ENCODE measurements around the gene BABAM2. TPM values are rescaled to one million over a fixed set of nuclear protein-coding genes. Genes with fewer than 3 reads are reported as not detected.

Gene BABAM2
- total RNA-seq, 2 experiments from 2014 or later = 19.7 to 33.2 TPM

DNA sequence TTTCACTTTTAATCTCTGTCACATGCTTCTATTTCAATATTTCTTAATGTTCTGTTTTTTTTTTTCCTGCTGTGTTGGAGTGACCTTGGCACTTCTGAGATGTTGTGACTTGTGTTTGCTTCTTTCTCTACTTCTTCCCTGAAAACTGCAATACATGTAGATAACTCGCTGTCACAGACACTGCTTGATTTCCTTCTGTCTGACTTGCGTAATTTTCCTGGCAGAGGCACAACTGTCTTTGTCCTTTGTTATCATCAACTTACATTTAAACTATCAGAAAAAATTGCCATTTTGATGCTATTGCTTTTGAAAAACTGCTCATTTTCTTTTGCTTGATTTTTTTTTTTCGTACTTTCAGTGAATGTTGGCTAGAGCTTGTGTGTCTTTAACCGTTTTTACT lies 69.0 kb downstream of the BABAM2 start:
- H3K4me2 ChIP-seq (ENCODE audit: low read length) = no peak overlapping the region
- H3K9me2 ChIP-seq (ENCODE audit: insufficient read depth, low read length) = no peaks in the 10 kb centered on the region
- H4K20me1 ChIP-seq (ENCODE audit: insufficient read depth, low read length) = no peaks in the 10 kb centered on the region
- TF ChIP-seq EZH2phosphoT487 (IDR thresholded peaks at IDR 0.05; ENCODE audit: borderline replicate concordance, low read depth, low read length) = no peak
- TF ChIP-seq, protein P1, sequence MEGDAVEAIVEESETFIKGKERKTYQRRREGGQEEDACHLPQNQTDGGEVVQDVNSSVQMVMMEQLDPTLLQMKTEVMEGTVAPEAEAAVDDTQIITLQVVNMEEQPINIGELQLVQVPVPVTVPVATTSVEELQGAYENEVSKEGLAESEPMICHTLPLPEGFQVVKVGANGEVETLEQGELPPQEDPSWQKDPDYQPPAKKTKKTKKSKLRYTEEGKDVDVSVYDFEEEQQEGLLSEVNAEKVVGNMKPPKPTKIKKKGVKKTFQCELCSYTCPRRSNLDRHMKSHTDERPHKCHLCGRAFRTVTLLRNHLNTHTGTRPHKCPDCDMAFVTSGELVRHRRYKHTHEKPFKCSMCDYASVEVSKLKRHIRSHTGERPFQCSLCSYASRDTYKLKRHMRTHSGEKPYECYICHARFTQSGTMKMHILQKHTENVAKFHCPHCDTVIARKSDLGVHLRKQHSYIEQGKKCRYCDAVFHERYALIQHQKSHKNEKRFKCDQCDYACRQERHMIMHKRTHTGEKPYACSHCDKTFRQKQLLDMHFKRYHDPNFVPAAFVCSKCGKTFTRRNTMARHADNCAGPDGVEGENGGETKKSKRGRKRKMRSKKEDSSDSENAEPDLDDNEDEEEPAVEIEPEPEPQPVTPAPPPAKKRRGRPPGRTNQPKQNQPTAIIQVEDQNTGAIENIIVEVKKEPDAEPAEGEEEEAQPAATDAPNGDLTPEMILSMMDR (conservative IDR thresholded peaks at IDR 0.05; ENCODE audit: low read length) = no peak
- no peaks in the 10 kb centered on the region for H3K79me2 ChIP-seq (ENCODE audit: insufficient read depth, low read depth, low read length)
- H3K36me3 ChIP-seq (ENCODE audit: insufficient read depth, low read length) = no peaks in the 10 kb centered on the region
- no peak overlapping the region for H3K27ac ChIP-seq (ENCODE audit: low read depth, low read length, poor library complexity, severe bottlenecking)
- POLR2A ChIA-PET = no interaction called here
- DNase-seq (ENCODE audit: low spot score) = no peak
- BruUV-seq (replicated peaks) = no TSS peak
- peaks cover 6% of the 10 kb centered on the region for H3K4me1 ChIP-seq (ENCODE audit: insufficient read depth, low read length, poor library complexity, severe bottlenecking)
- CTCF ChIA-PET (ENCODE audit: unreplicated experiment) = no interaction called here
- H2AFZ ChIP-seq (ENCODE audit: low read length) = no peak overlapping the region
- H3K9me3 ChIP-seq (ENCODE audit: low read length) = no peaks in the 10 kb centered on the region
- H3K4me3 ChIP-seq (ENCODE audit: low read depth, low read length, poor library complexity, severe bottlenecking) = no peak overlapping the region
- intact Hi-C loops (cut with micrococcal nuclease; ENCODE audit: unreplicated experiment) = no loop called here

DNA sequence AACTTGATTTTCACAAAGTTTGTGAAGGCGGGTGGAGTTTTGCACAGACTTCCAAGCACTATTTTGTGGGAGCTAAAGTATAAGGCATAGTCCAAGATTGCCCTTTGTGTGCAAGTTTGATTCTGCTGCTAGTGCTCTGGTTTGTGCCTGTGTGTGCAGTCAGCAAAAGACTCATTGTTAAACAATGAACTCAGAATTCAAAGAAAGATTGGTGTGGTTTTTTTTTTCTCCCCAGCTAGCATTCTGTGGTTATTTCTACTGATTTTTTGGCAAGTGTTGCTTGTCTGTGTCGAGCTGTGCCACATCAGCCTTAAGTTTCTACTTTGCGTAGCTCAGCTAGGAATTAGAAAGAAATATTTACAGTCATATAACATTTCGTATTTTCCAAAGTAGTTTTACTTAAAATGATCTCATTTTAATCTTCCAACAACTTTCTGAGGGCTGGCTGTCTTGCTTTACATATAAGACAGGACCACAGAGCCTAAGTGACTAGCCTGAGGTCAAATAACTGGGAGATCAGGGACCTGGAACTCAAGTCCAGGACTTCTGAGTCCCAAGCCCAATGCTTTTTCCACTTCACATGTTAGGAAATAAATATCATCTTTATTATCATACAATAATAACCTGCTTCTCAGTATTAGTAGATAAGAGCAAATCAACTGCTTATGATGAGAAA lies 69.8 kb downstream of the BABAM2 start:
- Histone ChIP-seq H3K36me3 (ENCODE audit: insufficient read depth, low read length) (no peaks in the 10 kb centered on the region), H3K4me3 (ENCODE audit: low read depth, low read length, poor library complexity, severe bottlenecking) (no peak overlapping the region), H3K79me2 (ENCODE audit: insufficient read depth, low read depth, low read length) (no peaks in the 10 kb centered on the region), H3K27ac (ENCODE audit: low read depth, low read length, poor library complexity, severe bottlenecking) (no peak overlapping the region), H3K4me1 (ENCODE audit: insufficient read depth, low read length, poor library complexity, severe bottlenecking) (no peaks in the 10 kb centered on the region), H3K9me3 (ENCODE audit: low read length) (no peaks in the 10 kb centered on the region), H3K4me2 (ENCODE audit: low read length) (no peak overlapping the region), H2AFZ (ENCODE audit: low read length) (no peak overlapping the region), H3K9me2 (ENCODE audit: insufficient read depth, low read length) (no peaks in the 10 kb centered on the region), H4K20me1 (ENCODE audit: insufficient read depth, low read length) (no peaks in the 10 kb centered on the region)
- TF ChIP-seq EZH2phosphoT487 (IDR thresholded peaks at IDR 0.05; ENCODE audit: borderline replicate concordance, low read depth, low read length) = no peak
- TF ChIP-seq, protein P1 (conservative IDR thresholded peaks at IDR 0.05; ENCODE audit: low read length) = no peak
- DNase-seq (ENCODE audit: low spot score) = no peak
- intact Hi-C loops (cut with micrococcal nuclease; ENCODE audit: unreplicated experiment) = no loop called here
- POLR2A ChIA-PET = no interaction called here
- CTCF ChIA-PET (ENCODE audit: unreplicated experiment) = no interaction called here
- no TSS peak for BruUV-seq (replicated peaks)

DNA sequence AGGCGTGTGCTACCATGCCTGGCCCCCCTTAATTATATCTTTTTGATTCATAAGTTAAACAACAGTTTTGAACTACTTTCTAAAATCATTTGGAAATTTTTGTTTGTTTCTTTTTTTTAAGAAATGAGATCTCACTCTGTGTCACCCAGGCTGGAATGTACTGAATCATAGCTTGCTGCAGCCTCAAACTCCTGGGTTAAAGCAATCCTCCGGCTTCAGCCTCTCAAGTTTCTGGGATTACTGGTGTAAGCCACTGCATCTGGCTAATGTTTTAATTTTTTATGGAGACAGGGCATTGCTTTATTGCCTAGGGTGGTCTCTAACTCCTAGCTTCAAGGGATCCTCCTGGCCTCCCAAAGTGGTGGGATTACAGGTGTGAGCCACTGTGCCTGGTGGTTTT lies 71.5 kb downstream of the BABAM2 start:
- CTCF ChIA-PET (ENCODE audit: unreplicated experiment) = no interaction called here
- BruUV-seq (replicated peaks) = no TSS peak
- H3K4me2 ChIP-seq (ENCODE audit: low read length) = no peak overlapping the region
- no peak overlapping the region for H3K4me3 ChIP-seq (ENCODE audit: low read depth, low read length, poor library complexity, severe bottlenecking)
- H3K9me3 ChIP-seq (ENCODE audit: low read length) = no peaks in the 10 kb centered on the region
- no peaks in the 10 kb centered on the region for H4K20me1 ChIP-seq (ENCODE audit: insufficient read depth, low read length)
- no peak overlapping the region for H3K27ac ChIP-seq (ENCODE audit: low read depth, low read length, poor library complexity, severe bottlenecking)
- POLR2A ChIA-PET = interaction anchor here (0.6 to 1.3 kb wide), 7 partner anchors 9 to 1062 kb away, joined by 3 to 4 read pairs (median 3); no protein-coding TSS in a partner anchor
- no peak for TF ChIP-seq EZH2phosphoT487 (IDR thresholded peaks at IDR 0.05; ENCODE audit: borderline replicate concordance, low read depth, low read length)
- TF ChIP-seq, protein P1 (conservative IDR thresholded peaks at IDR 0.05; ENCODE audit: low read length) = no peak
- intact Hi-C loops (cut with micrococcal nuclease; ENCODE audit: unreplicated experiment) = no loop called here
- H3K4me1 ChIP-seq (ENCODE audit: insufficient read depth, low read length, poor library complexity, severe bottlenecking) = no peaks in the 10 kb centered on the region
- H2AFZ ChIP-seq (ENCODE audit: low read length) = no peak overlapping the region
- H3K79me2 ChIP-seq (ENCODE audit: insufficient read depth, low read depth, low read length) = no peaks in the 10 kb centered on the region
- no peaks in the 10 kb centered on the region for H3K9me2 ChIP-seq (ENCODE audit: insufficient read depth, low read length)
- no peak for DNase-seq (ENCODE audit: low spot score)
- no peaks in the 10 kb centered on the region for H3K36me3 ChIP-seq (ENCODE audit: insufficient read depth, low read length)
